Mucosa of descending colon (tissue), 3 donors: Measurements from ENCODE around the gene THSD7B. TPM values are rescaled to one million over a fixed set of nuclear protein-coding genes. Genes with fewer than 3 reads are reported as not detected.

ENCODE experiments used
- ATAC-seq: fragments of 200-7000 bp; cut with Tn5 transposase; one replicate; pipeline ENCODE4 v1.9.1; 2020; ENCODE audit warnings: mild to moderate bottlenecking, moderate library complexity
- DNase-seq, 3 donors: peaks; one replicate each; pipeline ENCODE4 v3.0.0-alpha.2; 2020
- H3K36me3 ChIP-seq: fragments of 200-600 bp; one replicate; pipeline ENCODE4 v1.8.0; 2021; ENCODE audit warnings: low read depth, mild to moderate bottlenecking
- H3K4me1 ChIP-seq: fragments of 200-600 bp; one replicate; pipeline ENCODE4 v1.8.0; 2021; ENCODE audit warnings: low read depth, mild to moderate bottlenecking
- H3K4me3 ChIP-seq: fragments of 200-600 bp; one replicate; pipeline ENCODE4 v1.8.0; 2021; ENCODE audit warnings: mild to moderate bottlenecking
- H3K9me3 ChIP-seq: fragments of 200-600 bp; one replicate; pipeline ENCODE4 v1.8.0; 2021; ENCODE audit warnings: mild to moderate bottlenecking
- CTCF ChIP-seq: fragments of 200-600 bp; IDR thresholded peaks from one replicate; pipeline ENCODE4 v1.8.0; 2022; ENCODE audit warnings: antibody characterized with exemption, mild to moderate bottlenecking
- intact Hi-C, 2 donors: fragments of 100-400 bp; cut with DNase I in 1 of 2; cut with micrococcal nuclease in 1 of 2; formaldehyde crosslinking; loops; one replicate each; pipeline versions ENCODE4 v1.11.0 to v1.11.1; 2022; cut with DNase I, micrococcal nuclease
- total RNA-seq, 3 donors: library from RNA; stranded (reverse); fragmentation: NEBNext Ultra II Directional in 2 of 3; extraction: Animal tissue kit (Norgen Biotek cat#: 25700) in 2 of 3; gene quantifications; one replicate each; pipeline versions ENCODE4 v1.2.1 to v1.2.4, GENCODE V29; 2021 to 2023
- donor health status: DM: no; HTN: no; CAD: no; lungs with moderate emphysema.
- donor health status: DM: no; HTN: no; CAD: no.
- donor health status: DM: no; HTN: yes; CAD: no.

Gene THSD7B
- total RNA-seq, 3 donors from 2014 or later: 0.85 TPM; not detected in 2

- no peaks in the 10 kb centered on the region for H3K4me1 ChIP-seq
- no peak overlapping the region for H3K4me3 ChIP-seq
- TF ChIP-seq CTCF: no peak
- intact Hi-C loops: no loop called here
- H3K36me3 ChIP-seq: no peaks in the 10 kb centered on the region
- H3K9me3 ChIP-seq: no peaks in the 10 kb centered on the region
- ATAC-seq (no peak), DNase-seq (no peak)
Observed at GRCh38 chr2:136818839-136819238, 53.5 kb downstream of the THSD7B start.

- no peak for ATAC-seq
- intact Hi-C loops: no loop called here
Observed at GRCh38 chr2:136823291-136823690, 57.9 kb downstream of the THSD7B start.

GRCh38 chr2:136828162-136828561 is 62.8 kb downstream of the THSD7B start:
- TF ChIP-seq CTCF: no peak
- Histone ChIP-seq H3K4me3 (no peak overlapping the region), H3K36me3 (no peaks in the 10 kb centered on the region), H3K4me1 (no peaks in the 10 kb centered on the region), H3K9me3 (no peaks in the 10 kb centered on the region)
- DNase-seq: no peak
- ATAC-seq: no peak
- intact Hi-C loops: no loop called here

More at GRCh38 chr2:136823291-136823690, 57.9 kb downstream of the THSD7B start:
- Histone ChIP-seq H3K9me3 (no peaks in the 10 kb centered on the region), H3K4me3 (no peak overlapping the region), H3K4me1 (no peaks in the 10 kb centered on the region), H3K36me3 (no peaks in the 10 kb centered on the region)
- DNase-seq: no peak
- TF ChIP-seq CTCF: no peak

- H3K4me1 ChIP-seq: no peaks in the 10 kb centered on the region
- H3K9me3 ChIP-seq: no peaks in the 10 kb centered on the region
- no peak overlapping the region for H3K4me3 ChIP-seq
- H3K36me3 ChIP-seq: no peaks in the 10 kb centered on the region
- DNase-seq (no peak), ATAC-seq (no peak)
- intact Hi-C loops: no loop called here
- TF ChIP-seq CTCF: no peak
Observed at GRCh38 chr2:136828774-136829173, 63.4 kb downstream of the THSD7B start.

DNA sequence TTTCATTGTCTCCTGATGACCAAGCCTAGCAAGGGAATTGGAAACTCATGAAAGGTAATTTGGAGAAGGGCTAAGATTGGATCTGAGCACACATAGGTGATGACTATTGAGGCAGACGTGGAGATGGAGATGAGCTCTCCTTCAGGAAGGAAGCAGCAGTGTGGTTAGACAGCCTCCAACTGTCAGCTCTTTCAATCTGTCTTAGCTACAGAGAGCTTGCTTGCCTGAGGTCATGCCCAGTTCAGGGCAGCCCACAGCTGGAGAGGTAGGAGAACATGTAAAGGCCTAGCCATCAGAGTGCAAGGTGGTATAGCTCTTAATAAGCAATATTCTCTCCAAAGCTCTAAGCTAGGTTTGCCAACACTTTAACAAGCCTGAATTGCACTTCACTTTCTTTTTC is 79.2 kb downstream of the THSD7B start:
- no peaks in the 10 kb centered on the region for H3K9me3 ChIP-seq
- H3K4me1 ChIP-seq: no peaks in the 10 kb centered on the region
- intact Hi-C loops: no loop called here
- H3K4me3 ChIP-seq: no peak overlapping the region
- no peak for ATAC-seq
- no peak for DNase-seq
- no peak for TF ChIP-seq CTCF
- no peaks in the 10 kb centered on the region for H3K36me3 ChIP-seq

GRCh38 chr2:136858656-136859055 is 93.3 kb downstream of the THSD7B start:
- no peak for ATAC-seq
- no peaks in the 10 kb centered on the region for H3K4me1 ChIP-seq
- TF ChIP-seq CTCF: no peak
- no peak overlapping the region for H3K4me3 ChIP-seq
- intact Hi-C loops: no loop called here
- DNase-seq: no peak
- no peaks in the 10 kb centered on the region for H3K9me3 ChIP-seq
- H3K36me3 ChIP-seq: no peaks in the 10 kb centered on the region
